SK-N-SH treated with all-trans-retinoic acid at 6 μM for 48 hours (cell line): ENCODE data around the gene PMEPA1.

Experiments used
- BACH2 ChIP-seq: fragments of 250-450 bp; sonication (Bioruptor Pico); IDR thresholded peaks from 2 replicates; pipeline ENCODE4 v1.9.0; 2021; ENCODE audit warnings: mild to moderate bottlenecking, borderline replicate concordance
- CSDC2 ChIP-seq: fragments of 250-450 bp; sonication (Bioruptor Pico); IDR thresholded peaks from 2 replicates; pipeline ENCODE4 v1.5.0; 2020; ENCODE audit warnings: mild to moderate bottlenecking, moderate library complexity
- ESRRG ChIP-seq: fragments of 250-450 bp; sonication (Bioruptor Pico); IDR thresholded peaks from 2 replicates; pipeline ENCODE4 v1.6.1; 2021; ENCODE audit warnings: mild to moderate bottlenecking
- OSR1 ChIP-seq: fragments of 250-450 bp; sonication (Bioruptor Pico); IDR thresholded peaks from 2 replicates; pipeline ENCODE4 v1.8.0; 2022; ENCODE audit warnings: moderate library complexity, mild to moderate bottlenecking, inconsistent platforms
- PPARA ChIP-seq: fragments of 250-450 bp; sonication (Bioruptor Pico); IDR thresholded peaks from 2 replicates; pipeline ENCODE4 v1.5.0; 2020; ENCODE audit warnings: mild to moderate bottlenecking, borderline replicate concordance
- ZC3H10 ChIP-seq: fragments of 250-450 bp; sonication (Bioruptor Pico); IDR thresholded peaks from 2 replicates; pipeline ENCODE4 v1.5.1; 2021; ENCODE audit warnings: mild to moderate bottlenecking, moderate library complexity
- ZFP30 ChIP-seq: fragments of 450-650 bp; formaldehyde crosslinking; IDR thresholded peaks from 2 replicates; pipeline ENCODE4 v1.5.0; 2022; ENCODE audit warnings: mild to moderate bottlenecking, moderate library complexity
- ZNF565 ChIP-seq: fragments of 450-650 bp; formaldehyde crosslinking; conservative IDR thresholded peaks from 2 replicates; pipeline ENCODE4 v1.5.0; 2020; ENCODE audit warnings: low read depth, mild to moderate bottlenecking, moderate library complexity
- TF ChIP-seq, protein P1 (sequence below): fragments of 250-450 bp; sonication (Bioruptor Pico); IDR thresholded peaks from 2 replicates; pipeline ENCODE4 v1.5.1; 2020; ENCODE audit warnings: low read depth, mild to moderate bottlenecking, moderate library complexity
- TF ChIP-seq, protein P2 (sequence below): fragments of 250-450 bp; sonication (Bioruptor Pico); IDR thresholded peaks from 2 replicates; pipeline ENCODE4 v1.8.0; 2020; ENCODE audit warnings: mild to moderate bottlenecking, moderate library complexity, borderline replicate concordance
- TF ChIP-seq, protein P3 (sequence below): fragments of 250-450 bp; sonication (Bioruptor Pico); IDR thresholded peaks from 2 replicates; pipeline ENCODE4 v1.8.0; 2021; ENCODE audit warnings: low read depth, mild to moderate bottlenecking, moderate library complexity, borderline replicate concordance

DNA sequence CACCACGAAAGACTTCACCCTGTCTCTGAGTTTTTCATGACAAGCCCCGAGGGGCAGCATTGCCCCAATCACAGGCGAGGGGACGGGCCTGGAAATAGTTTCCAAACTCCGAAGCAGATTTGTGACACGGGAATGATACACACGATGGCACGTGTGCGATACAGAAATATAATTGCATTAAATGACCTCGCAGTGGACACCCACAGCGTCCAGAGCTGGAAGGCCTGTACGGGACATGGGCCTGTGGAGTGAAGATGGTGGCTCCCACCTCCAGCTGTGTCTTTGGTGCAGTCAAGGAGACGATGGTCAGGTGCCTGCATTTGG, 43.0 kb downstream of the PMEPA1 start:
- no peak for TF ChIP-seq CSDC2 (CRISPR knock-in tag)
- TF ChIP-seq, protein P1, sequence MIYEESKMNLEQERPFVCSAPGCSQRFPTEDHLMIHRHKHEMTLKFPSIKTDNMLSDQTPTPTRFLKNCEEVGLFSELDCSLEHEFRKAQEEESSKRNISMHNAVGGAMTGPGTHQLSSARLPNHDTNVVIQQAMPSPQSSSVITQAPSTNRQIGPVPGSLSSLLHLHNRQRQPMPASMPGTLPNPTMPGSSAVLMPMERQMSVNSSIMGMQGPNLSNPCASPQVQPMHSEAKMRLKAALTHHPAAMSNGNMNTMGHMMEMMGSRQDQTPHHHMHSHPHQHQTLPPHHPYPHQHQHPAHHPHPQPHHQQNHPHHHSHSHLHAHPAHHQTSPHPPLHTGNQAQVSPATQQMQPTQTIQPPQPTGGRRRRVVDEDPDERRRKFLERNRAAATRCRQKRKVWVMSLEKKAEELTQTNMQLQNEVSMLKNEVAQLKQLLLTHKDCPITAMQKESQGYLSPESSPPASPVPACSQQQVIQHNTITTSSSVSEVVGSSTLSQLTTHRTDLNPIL (CRISPR knock-in tag) = no peak
- TF ChIP-seq ESRRG = no peak
- TF ChIP-seq ZFP30 (CRISPR knock-in tag) = no peak
- TF ChIP-seq, protein P2, sequence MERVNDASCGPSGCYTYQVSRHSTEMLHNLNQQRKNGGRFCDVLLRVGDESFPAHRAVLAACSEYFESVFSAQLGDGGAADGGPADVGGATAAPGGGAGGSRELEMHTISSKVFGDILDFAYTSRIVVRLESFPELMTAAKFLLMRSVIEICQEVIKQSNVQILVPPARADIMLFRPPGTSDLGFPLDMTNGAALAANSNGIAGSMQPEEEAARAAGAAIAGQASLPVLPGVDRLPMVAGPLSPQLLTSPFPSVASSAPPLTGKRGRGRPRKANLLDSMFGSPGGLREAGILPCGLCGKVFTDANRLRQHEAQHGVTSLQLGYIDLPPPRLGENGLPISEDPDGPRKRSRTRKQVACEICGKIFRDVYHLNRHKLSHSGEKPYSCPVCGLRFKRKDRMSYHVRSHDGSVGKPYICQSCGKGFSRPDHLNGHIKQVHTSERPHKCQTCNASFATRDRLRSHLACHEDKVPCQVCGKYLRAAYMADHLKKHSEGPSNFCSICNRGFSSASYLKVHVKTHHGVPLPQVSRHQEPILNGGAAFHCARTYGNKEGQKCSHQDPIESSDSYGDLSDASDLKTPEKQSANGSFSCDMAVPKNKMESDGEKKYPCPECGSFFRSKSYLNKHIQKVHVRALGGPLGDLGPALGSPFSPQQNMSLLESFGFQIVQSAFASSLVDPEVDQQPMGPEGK (CRISPR knock-in tag) = no peak
- no peak for TF ChIP-seq BACH2 (CRISPR knock-in tag)
- no peak for TF ChIP-seq ZC3H10 (CRISPR knock-in tag)
- no peak for TF ChIP-seq ZNF565 (CRISPR knock-in tag)
- no peak for TF ChIP-seq OSR1 (CRISPR knock-in tag)
- TF ChIP-seq, protein P3, sequence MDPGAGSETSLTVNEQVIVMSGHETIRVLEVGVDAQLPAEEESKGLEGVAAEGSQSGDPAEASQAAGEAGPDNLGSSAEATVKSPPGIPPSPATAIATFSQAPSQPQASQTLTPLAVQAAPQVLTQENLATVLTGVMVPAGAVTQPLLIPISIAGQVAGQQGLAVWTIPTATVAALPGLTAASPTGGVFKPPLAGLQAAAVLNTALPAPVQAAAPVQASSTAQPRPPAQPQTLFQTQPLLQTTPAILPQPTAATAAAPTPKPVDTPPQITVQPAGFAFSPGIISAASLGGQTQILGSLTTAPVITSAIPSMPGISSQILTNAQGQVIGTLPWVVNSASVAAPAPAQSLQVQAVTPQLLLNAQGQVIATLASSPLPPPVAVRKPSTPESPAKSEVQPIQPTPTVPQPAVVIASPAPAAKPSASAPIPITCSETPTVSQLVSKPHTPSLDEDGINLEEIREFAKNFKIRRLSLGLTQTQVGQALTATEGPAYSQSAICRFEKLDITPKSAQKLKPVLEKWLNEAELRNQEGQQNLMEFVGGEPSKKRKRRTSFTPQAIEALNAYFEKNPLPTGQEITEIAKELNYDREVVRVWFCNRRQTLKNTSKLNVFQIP (CRISPR knock-in tag) = no peak
- no peak for TF ChIP-seq PPARA (CRISPR knock-in tag)
